ENCODE data around the gene CLEC16A.

CLEC16A gene

DNA sequence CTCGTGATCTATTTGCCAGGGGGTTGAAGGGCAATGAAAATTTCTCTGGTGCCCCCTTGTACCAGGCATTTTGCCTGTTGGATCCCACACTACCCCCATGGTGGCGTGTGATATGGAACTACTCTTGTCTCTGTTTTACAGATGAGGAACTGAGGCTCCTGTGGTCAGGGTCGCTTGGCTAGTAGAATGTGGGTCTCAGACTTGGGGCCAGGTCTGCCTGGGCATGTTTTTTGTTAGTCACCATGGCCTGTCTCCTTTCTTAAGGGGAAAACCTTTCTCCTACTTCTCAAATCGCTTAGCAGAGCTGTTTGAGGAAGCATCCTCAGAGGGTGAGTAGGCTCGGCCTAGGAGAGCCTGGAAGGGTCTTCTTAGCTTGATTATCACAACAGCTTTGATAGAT is 51.2 kb downstream of the CLEC16A start:
- DNase-seq = no peak

DNA sequence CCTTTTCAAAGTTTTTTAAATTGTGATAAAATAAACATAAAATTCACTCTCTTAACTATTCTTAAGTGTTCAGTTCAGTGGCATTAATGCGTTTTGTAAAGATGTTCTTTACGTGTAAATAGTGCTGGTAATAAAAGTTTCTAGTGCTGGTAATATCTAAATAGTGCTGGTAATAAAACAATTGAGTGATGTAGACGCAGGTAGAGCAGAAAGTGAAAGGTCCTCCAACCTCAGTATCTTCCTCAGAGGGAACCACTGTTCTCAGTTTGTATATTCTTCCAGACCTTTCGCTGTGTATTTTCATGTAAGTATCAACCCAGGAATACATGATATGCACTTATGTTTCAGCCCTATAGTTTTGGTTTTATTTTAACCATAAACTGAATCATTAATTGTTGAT is 53.1 kb downstream of the CLEC16A start:
- no peak for DNase-seq

- no peak for DNase-seq
These were observed 54.9 kb downstream of the CLEC16A start for GRCh38 chr16:10999300-10999699.

GRCh38 chr16:11001611-11002010 is 57.2 kb downstream of the CLEC16A start:
- no peak for DNase-seq

DNA sequence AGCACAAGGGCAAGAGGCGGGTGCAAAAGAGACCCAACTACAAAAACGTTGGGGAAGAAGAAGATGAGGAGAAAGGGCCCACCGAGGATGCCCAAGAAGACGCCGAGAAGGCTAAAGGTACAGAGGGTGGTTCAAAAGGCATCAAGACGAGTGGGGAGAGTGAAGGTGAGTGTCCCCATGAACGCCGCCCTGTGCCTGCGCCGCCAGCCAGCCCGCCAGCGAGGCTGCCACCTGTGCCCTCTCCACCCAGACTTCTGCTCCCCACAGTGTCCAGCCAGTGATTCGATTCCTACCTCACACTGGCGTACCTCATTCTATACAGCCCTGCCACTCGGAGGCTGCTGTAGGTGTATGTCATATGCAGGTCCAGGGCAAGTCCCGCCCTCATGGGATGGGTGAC is 58.8 kb downstream of the CLEC16A start:
- no peak for DNase-seq

DNA sequence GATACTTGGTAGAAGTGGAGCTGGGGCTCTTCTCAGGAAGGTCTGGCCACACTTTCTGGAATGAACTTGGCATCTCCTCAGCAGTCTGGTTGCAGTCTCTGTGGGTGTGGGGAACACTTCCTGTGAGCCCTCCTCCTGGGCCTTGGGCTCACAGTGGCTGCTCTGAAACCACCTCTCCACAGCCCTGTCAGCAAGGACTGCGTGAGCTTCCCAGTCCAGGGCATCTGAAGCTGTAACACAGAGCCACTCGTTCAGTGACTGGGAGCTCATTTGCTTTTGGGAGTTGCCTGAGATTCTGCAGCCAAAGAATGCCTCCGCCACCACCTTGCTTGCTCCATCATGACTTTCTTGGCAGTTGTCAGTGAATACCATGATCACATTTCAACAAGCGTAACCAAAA is 60.0 kb downstream of the CLEC16A start:
- DNase-seq = no peak

- no peak for DNase-seq
These were observed 60.7 kb downstream of the CLEC16A start for GRCh38 chr16:11004973-11005610.

DNA sequence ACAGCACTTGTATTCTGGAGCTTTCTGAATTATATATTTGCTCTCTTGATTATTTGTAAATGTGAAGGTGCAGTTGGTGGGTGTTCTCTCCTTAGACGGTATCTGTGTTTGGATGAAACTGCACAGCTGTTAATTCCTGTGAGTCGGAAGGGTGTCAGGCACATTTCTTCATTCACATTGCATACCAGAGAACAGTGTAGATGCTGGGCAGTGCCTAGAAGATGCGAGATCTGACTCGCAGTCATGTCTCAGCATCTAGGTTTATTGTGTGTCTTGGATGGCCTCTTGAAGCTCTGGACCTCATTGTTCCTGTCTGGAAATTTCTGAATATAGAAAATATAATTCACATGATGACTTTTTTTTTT is 61.2 kb downstream of the CLEC16A start:
- DNase-seq = no peak

DNA sequence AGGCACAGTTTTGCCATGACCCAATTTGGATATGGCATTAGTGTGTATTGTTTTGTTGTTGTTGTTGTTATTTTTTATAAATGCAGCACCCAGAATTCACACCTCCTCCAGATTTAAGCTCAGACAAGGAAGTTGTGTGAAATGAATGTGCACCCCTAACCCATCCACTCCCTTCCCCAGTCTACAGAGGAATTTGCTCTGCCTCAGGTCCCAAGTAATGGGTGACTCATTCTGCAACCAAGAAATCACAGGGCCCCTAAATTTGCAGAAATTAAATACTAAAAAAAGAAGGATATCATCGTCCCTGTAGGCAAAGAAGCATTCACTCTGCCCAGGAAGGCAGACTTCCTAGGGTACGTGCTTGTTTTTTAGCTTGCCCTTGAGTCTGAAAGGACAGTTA is 62.3 kb downstream of the CLEC16A start:
- no peak for DNase-seq

DNA sequence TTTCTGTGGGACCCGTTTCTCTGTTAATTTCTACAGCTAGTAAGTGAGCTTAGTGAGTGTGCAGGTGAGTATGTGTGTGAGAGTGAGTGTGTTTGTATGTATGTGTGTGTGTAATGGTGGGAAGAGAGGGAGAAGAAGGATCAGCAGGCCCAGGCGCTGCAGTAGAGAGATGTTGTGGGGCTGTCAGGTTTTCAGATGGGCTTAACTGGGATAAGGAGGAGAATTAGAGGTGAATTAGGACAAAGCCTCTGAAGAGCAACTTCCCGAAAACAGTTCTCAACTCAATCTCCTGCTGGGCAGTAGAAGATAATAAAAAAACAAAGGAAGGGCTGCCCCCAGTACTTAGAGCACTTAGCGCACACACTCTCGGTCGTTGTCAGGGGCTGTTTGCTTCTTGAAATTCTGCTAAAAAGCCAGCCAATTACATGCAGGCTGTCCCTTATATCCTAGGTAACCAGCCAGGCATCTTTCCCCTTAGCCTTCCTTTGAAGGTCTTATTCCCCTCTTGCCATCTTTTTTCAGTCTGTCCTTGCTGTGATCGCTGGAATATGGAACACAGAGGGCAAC is 63.4 kb downstream of the CLEC16A start:
- no peak for DNase-seq

DNA sequence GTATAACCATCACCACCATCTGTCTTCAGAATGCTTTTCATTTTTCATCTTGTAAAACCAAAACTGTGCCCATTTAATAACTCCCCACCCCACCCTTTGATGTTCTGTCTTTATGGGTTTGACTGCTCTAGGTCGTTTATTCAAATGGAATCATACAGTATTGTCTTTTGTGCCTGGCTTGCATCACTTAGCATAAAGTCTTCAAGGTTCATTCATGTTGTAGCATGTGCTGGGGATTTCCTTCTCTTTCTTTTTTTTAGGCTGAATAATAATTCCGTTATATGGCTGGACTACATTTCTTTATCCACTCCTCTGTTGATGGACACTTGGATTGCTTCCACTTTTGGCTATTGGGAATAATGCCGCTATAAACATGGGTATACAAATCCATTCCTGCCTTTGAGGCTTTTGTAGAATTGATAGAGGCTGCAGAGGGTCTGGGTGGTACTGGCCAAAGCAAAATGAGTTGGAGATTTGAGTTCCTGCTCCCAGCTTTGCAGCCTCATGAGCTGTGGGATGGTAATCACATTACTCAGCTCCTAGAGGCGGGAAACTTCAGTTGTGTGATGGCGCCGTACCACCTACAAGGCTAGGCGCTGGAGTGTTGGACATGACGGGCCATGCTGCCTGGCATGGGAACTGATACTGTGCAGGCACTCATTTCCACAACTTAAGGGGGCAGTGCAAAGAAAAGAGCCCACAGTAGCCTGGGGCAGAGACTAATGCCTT is 64.8 kb downstream of the CLEC16A start:
- DNase-seq = no peak

DNA sequence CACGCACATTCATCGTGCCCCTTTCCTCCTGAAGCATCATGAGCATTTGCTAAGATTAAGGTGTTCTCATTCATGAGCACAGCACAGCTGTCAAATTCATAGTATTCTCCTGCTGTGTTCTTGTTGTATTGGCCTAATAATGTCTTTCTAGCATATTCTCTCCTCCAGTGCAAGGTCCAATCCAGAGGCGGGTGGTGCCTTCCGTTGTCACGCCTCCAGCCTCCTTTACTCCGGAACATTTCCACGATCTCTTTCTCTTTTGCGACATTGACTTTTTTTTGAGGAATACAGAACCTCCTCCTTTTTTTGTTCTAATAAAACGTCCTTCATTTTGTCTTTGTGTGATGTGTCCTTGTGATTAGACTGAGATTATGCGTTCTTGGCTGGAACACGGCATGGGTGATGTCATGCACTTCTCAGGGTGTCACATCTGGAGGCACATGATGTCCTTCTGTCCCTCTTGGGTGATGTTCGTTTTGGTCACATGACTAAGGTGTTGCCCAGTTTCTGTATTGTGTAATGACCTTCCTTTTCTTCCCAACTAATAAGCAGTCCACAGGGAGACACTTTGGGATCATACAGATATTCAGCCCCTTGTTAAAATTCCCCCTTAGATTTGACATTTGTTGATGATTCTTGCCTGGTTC is 66.3 kb downstream of the CLEC16A start:
- no peak for DNase-seq

- DNase-seq = no peak
These were observed 67.0 kb downstream of the CLEC16A start for GRCh38 chr16:11011326-11011725.

GRCh38 chr16:11012841-11013240 is 68.5 kb downstream of the CLEC16A start:
- no peak for DNase-seq

DNA sequence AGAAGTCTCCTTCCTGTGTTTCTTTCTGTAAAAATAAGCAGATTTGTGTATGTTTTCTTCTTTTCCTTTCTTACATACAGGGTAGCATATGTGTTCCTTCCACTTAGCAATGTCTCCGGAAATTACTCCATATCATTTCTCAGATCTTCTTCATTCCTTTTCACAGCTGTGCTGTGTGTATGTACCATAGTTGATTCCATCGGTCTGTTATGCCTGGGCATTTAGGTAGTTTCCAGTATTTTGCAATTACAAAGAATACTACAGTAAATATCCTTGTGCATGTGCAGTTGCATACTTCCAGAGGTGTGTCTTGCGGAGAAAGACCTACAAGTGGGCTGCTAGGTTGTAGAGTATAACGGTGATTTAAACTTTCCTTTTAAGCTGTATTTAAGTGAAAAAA is 69.8 kb downstream of the CLEC16A start:
- DNase-seq = no peak

- DNase-seq = no peak
These were observed 70.7 kb downstream of the CLEC16A start for GRCh38 chr16:11015076-11015475.

- DNase-seq = no peak
These were observed 71.2 kb downstream of the CLEC16A start for GRCh38 chr16:11015607-11016006.

DNA sequence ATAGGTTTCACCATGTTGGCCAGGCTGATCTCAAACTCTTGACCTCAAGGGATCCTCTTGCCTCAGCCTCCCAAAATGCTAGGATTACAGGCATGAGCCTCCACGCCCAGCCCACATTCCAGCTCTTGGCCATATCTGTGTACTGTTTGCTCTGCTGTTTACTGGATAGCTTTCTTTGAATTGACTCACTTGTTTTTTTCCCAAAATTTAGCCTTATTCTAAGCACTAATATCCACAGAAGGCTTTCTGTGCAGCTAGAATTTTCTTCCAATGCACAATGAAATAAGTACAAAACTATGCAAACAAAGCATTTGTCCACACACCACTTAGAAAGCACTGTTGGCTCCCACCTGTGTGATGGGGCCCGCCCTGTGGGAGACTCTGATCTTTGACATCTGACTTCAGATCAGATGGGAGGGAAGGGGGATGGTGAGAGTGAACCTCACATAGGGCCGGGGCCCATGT is 72.2 kb downstream of the CLEC16A start:
- no peak for DNase-seq

DNA sequence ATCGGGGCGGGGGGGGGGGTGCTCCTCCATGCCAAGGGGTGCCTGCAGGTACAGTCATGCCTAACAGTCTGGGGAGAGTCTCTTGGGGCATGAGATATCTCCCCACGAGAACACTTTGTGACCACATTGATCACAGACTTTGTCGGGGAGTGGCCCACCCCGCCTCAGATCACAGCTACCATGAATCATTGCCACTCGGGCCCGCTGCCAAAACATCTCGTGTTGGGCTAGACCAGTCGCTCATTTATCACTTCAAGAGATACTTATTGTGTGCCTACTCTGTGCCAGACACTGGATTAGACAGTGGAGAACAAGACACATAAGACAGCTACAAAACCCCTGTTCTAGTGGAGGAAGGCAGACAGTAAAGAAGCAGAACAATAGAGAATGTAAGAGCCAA is 72.6 kb downstream of the CLEC16A start:
- peak; percentile 41 for DNase-seq

- DNase-seq = no peak
These were observed 73.1 kb downstream of the CLEC16A start for GRCh38 chr16:11017499-11017898.

GRCh38 chr16:11020388-11020787 is 76.0 kb downstream of the CLEC16A start:
- no peak for DNase-seq

DNA sequence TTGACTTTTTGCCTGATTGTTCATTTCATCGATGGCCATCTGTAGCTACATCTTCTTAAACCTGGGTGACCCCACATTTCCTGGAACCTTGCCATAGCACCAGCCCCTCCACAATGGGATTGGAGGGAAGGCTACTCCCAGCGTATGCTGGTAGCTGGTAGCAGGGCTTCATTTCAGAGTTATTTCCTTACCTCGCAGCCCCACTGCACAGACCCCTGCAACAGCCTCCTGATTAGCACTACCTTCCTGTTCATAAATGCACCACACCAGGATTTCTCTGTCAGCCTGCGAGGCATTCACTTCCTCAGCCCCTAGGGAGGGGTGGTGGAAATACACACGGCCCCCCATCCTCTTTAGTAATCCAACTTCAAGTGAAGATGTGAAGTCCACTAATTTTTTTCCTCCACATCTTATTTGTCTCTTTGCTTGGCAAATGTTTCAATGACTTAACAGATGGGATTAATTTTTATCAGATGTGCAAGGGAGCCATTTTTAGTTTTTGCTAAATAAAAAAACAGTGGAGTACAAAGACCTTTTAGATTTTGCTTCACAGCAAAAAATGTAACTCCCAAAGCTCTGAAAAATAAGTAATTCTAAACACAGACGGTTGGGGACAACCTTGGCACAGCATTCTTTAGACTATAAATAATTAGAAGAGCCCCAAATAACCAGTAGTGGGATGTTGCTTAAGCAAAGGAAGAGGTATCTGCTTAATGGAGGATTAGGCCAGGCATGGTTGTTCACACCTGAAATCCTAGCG is 76.6 kb downstream of the CLEC16A start:
- DNase-seq = no peak

- no peak for DNase-seq
These were observed 77.6 kb downstream of the CLEC16A start for GRCh38 chr16:11022002-11022401.

Measured in GOT3 (cell line).